Spleen (tissue), 7 donors: Measurements from ENCODE around the gene EPHB2.

ENCODE experiments used
- POLR2A ChIP-seq, 3 donors: fragments of 450-650 bp; IDR thresholded peaks; one replicate each; pipeline ENCODE4 v1.5.1; 2017; ENCODE audit warnings: antibody characterized with exemption in 3 of 3, mild to moderate bottlenecking in 1 of 3
- POLR2AphosphoS5 ChIP-seq, 3 donors: sonication (generic); formaldehyde crosslinking; IDR thresholded peaks; one replicate each; pipeline ENCODE4 v1.5.1; 2017; ENCODE audit warnings: antibody characterized with exemption in 3 of 3
- TF ChIP-seq, protein P1 (sequence below), 11 experiments: fragments of 200-600 bp in 7 of 11; fragments of 450-650 bp in 4 of 11; sonication (generic) in 4 of 11; IDR thresholded peaks in 8 of 11; conservative IDR thresholded peaks in 3 of 11; 1 replicate in 7 of 11; 2 replicates in 4 of 11; pipeline versions ENCODE4 v1.4.0 to v1.8.0; 2016 to 2021; ENCODE audit warnings: antibody characterized with exemption in 11 of 11, inconsistent platforms in 4 of 11, mild to moderate bottlenecking in 1 of 11
- donor health status: DM: no; HTN: no; CAD: no; lungs with moderate emphysema.
- donor health status: DM: no; HTN: no; CAD: no.
- donor health status: DM: no; HTN: no; CAD: no.

DNA sequence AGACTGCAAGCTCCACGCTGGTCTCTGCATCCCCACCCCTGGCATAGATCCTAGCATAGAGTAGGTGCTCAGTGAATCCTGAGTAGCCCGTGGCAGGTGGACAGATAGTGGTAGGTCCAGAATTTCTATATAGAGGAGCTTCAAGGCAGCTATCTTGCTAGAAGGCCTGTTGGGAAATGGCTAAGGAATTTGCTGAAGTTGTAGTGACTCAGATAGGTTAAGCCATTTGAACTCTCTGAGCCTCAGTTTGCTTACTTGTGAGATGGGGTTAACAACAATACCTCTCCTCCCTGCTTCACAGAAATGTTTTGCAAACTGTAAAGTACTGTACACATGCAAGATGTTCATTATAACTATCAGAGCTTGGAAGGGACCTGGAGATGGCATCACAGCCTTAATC is 23.4 kb upstream of the EPHB2 start:
- TF ChIP-seq, protein P1, sequence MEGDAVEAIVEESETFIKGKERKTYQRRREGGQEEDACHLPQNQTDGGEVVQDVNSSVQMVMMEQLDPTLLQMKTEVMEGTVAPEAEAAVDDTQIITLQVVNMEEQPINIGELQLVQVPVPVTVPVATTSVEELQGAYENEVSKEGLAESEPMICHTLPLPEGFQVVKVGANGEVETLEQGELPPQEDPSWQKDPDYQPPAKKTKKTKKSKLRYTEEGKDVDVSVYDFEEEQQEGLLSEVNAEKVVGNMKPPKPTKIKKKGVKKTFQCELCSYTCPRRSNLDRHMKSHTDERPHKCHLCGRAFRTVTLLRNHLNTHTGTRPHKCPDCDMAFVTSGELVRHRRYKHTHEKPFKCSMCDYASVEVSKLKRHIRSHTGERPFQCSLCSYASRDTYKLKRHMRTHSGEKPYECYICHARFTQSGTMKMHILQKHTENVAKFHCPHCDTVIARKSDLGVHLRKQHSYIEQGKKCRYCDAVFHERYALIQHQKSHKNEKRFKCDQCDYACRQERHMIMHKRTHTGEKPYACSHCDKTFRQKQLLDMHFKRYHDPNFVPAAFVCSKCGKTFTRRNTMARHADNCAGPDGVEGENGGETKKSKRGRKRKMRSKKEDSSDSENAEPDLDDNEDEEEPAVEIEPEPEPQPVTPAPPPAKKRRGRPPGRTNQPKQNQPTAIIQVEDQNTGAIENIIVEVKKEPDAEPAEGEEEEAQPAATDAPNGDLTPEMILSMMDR (IDR thresholded peaks at IDR 0.05 in 8 of 11, conservative IDR thresholded peaks at IDR 0.05 in 3 of 11): no peak
- no peak for TF ChIP-seq POLR2AphosphoS5 (IDR thresholded peaks at IDR 0.05)
- no peak for TF ChIP-seq POLR2A (IDR thresholded peaks at IDR 0.05)
